ENCODE measurements around the gene ZNF106.

DNA sequence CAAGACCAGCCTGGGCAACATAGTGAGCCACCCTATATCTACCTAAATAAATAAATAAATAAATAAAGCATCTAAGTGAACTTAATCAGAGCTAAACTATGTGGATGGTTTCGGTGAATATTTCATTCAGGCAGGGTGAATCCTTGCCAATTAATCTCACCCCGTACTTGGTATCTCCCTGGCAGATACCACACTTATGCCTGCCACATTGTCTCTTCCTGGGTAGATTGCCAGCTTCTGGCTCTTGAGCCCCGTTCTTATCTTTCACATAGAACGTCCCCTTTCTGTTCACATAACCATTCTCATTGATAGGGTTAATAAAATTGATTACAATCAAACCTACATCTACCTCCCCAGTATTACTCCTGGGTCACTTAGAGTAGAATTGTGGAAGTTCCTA lies 11.5 kb upstream of the ZNF106 start:
- TF ChIP-seq POLR2A (IDR thresholded peaks at IDR 0.05; ENCODE audit: low read depth, low read length) (no peak), RFX5 (IDR thresholded peaks at IDR 0.05; ENCODE audit: low read depth, low read length) (no peak), CHD1 (IDR thresholded peaks at IDR 0.05; ENCODE audit: low read depth, low read length) (no peak), MAFK (IDR thresholded peaks at IDR 0.05; ENCODE audit: low read depth, low read length) (no peak)
- TF ChIP-seq, protein P1, sequence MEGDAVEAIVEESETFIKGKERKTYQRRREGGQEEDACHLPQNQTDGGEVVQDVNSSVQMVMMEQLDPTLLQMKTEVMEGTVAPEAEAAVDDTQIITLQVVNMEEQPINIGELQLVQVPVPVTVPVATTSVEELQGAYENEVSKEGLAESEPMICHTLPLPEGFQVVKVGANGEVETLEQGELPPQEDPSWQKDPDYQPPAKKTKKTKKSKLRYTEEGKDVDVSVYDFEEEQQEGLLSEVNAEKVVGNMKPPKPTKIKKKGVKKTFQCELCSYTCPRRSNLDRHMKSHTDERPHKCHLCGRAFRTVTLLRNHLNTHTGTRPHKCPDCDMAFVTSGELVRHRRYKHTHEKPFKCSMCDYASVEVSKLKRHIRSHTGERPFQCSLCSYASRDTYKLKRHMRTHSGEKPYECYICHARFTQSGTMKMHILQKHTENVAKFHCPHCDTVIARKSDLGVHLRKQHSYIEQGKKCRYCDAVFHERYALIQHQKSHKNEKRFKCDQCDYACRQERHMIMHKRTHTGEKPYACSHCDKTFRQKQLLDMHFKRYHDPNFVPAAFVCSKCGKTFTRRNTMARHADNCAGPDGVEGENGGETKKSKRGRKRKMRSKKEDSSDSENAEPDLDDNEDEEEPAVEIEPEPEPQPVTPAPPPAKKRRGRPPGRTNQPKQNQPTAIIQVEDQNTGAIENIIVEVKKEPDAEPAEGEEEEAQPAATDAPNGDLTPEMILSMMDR (conservative IDR thresholded peaks at IDR 0.05; ENCODE audit: low read depth, low read length) = no peak
